KOPT-K1 (cell line): ENCODE data around the gene LCP1.

Source experiments
- H3K27ac ChIP-seq: fragments of 200-600 bp; sonication (generic); 2 replicates; pipeline ENCODE4 v1.5.1; 2016; ENCODE audit warnings: antibody characterized with exemption, mild to moderate bottlenecking, low read depth, low read length; ENCODE audit not compliant: poor library complexity, severe bottlenecking
- H3K36me3 ChIP-seq: fragments of 200-600 bp; sonication (generic); 2 replicates; pipeline ENCODE4 v1.5.1; 2017; ENCODE audit warnings: antibody characterized with exemption, mild to moderate bottlenecking, low read length, moderate library complexity; ENCODE audit not compliant: insufficient read depth
- H3K9me3 ChIP-seq: fragments of 200-600 bp; sonication (generic); 2 replicates; pipeline ENCODE4 v1.5.1; 2017; ENCODE audit warnings: antibody characterized with exemption, low read length, mild to moderate bottlenecking; ENCODE audit not compliant: insufficient read depth, poor library complexity, severe bottlenecking

The LCP1 gene

DNA sequence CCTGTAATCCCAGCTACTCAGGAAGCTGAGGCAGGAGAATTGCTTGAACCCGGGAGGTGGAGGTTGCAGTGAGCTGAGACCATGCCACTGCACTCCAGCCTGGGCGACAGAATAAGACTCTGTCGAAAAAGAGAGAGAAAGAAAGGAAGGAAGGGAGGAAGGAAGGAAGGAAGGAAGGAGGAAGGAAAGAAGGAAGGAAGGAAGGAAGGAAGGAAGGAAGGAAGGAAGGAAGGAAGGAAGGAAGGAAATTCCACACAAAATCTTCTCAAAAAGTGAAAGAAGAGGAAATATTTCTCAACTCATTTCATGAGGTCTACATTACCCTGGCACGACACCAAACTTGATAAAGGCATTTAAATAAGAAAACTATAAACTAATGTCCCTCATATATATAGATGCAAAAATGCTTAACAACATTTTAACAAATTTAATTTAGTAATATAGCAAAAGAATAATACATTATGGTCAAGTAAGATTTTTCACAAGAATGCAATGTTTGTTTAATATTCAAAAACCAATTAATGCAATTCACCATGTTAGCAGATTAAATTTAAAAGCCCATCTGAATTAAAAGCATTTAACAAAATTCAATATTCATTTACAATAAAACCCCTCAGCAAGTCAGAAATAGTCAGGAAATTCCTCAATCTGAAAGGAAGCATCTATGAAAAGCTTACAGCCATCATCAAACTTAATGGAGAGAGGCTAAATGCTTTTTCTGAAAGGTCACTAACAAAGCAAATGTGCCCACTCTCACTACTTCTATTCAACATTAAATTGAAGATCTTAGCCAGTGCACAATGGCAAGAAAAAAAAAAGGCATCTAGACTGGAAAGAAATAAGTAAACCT is 65.1 kb downstream of the LCP1 start:
- Histone ChIP-seq H3K27ac (no peak overlapping the region), H3K36me3 (no peaks in the 10 kb centered on the region), H3K9me3 (no peaks in the 10 kb centered on the region)

DNA sequence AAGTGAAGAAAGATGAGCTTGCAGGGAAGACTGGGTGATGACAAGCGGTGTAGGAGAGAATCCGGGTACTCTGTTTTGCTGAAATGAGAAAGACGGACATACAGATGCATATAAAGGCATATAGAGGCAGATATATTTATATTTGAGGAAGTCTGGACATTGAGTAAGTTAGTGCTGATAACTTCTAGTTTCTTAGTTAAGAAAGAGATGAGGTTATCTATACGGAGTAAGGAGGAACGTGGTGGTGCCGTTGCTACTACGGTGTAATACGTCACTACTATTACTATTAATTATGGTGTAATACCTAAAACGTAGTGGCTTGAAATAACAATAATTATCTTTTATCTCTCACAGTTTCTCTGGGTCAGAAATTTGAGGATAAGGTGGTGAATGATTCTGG is 67.4 kb downstream of the LCP1 start:
- no peaks in the 10 kb centered on the region for H3K9me3 ChIP-seq
- no peaks in the 10 kb centered on the region for H3K36me3 ChIP-seq
- H3K27ac ChIP-seq, result no peak overlapping the region

DNA sequence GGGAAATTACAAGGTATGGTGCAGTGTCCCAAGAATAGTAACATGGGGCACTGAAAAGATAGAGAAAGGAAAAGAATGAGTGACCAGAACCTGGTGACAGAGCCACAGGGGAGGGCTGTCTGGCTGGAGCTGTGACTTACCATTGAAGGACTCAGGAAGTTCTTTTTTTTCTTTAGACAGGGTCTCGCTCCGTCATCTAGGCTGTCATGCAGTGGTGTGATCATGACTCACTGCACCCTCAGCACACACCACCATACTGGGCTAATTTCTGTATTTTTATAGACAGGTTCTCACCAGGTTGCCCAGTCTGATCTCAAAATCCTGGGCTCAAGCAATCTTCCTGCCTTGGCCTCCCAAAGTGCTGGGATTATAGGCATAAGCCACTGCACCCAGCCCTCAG is 68.4 kb downstream of the LCP1 start:
- Histone ChIP-seq H3K27ac (no peak overlapping the region), H3K9me3 (no peaks in the 10 kb centered on the region), H3K36me3 (no peaks in the 10 kb centered on the region)

DNA sequence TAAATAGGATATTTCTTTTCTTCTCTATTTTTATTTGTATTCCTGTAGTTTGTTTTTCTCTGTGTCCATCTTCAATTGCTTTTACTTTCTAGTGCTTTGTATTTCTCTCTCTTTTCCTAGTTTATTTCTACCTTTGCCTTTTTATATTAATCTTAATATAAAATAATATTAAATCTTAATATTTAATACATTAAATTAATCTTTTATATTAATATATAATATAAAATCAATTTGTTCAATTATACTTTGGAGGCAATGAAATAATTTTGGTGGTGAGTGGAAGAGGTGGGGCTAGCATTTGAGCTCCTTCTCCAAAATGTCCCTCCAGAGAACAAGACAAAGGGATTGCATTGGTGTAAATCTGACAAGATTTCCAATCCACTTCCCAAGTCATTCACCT is 70.8 kb downstream of the LCP1 start:
- Histone ChIP-seq H3K9me3 (no peaks in the 10 kb centered on the region), H3K27ac (no peak overlapping the region)

DNA sequence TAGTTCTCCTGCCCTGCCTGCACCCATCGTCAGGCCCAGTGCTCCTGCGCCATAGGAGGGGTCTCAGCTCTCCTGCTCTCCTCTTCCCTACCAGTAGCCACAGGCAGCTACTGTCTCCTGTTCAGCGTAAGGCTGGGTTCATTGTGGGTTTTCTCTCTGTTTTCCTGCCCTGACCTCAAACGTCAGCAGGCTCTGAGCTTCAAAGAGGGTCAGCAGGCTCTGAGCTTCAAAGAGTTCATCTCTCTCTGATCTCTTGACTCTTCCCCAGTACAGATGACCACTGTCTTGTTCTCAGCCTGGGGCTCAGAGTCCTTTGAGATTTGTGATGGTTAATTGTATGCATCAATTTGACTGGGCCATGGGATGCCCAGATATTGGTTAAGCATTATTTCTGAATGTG is 72.5 kb downstream of the LCP1 start:
- Histone ChIP-seq H3K9me3 (no peaks in the 10 kb centered on the region), H3K27ac (no peak overlapping the region), H3K36me3 (no peaks in the 10 kb centered on the region)

More for the DNA sequence above, 70.8 kb downstream of the LCP1 start:
- H3K36me3 ChIP-seq, result no peaks in the 10 kb centered on the region

DNA sequence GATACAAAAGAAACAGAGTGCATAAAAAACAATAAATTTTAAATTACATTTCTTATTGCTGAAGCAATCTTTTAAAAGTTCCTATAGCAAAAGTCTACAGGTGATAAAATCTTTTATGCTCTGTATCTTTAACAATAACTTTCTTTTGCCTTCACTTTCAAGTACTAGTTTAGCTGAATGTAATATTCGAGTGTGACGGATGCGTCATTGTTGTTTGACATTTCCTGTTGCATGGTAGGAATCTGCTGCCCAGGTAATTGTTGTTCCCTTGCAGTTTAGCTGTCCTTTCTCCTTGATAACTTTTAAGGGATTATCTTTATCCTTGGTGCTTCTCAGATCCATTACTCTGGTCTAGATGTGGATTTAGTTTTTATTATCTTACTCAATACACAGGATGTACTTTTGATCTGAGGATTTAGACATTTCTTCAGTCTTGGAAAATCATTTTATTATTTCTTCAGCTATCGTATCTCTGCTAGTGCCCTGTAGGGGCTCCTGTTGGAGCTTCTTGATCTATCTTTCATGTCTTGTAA is 75.1 kb downstream of the LCP1 start:
- no peak overlapping the region for H3K27ac ChIP-seq
- no peaks in the 10 kb centered on the region for H3K9me3 ChIP-seq
- H3K36me3 ChIP-seq, result no peaks in the 10 kb centered on the region

DNA sequence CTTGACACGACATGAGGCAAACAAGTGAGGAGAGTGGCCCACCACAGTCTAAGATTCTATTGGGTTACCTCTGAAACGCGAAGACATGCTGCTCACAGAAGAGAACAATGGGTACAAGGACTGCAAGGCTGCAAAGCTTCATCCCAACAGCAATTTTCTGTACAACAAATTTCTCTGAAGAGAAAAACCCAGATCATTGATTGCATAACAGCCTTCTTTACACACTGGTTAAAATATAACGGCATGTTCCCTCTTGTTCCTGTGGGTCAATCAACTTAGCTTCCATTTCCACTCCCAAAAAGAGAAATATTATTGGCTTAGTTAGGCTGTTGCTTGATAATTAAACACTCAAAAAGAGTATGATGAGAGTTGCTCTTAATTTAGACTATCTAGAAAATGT is 77.1 kb downstream of the LCP1 start, which contains the start of gene CPB2:
Gene CPB2 (minus strand): TSS at position 166 of the 400 bp plus-strand sequence. CDS start 24 bp downstream, at position 142.
- Histone ChIP-seq H3K36me3 (no peaks in the 10 kb centered on the region), H3K27ac (no peak within 1 kb of the TSS), H3K9me3 (no peaks in the 10 kb centered on the region)

DNA sequence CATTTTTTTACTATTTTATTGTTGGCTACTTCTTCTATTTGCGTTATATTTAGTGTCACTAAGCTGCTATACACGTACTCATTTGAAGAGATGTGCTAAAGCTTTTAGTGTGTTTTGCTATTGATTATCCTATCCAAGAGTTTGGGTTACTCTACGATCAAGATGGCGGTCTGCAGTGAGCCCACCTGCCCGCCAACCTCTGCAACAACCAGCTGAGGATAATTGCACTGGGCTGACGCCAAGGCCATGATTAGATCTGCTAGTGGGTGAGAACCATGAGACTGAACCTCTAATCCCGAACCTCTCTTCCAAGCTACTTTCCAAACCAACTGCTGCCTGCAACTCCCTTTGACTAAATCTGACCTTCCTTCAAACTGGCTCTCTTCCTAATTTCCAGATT is 78.9 kb downstream of the LCP1 start:
- no peaks in the 10 kb centered on the region for H3K9me3 ChIP-seq
- no peaks in the 10 kb centered on the region for H3K36me3 ChIP-seq
- no peak overlapping the region for H3K27ac ChIP-seq

DNA sequence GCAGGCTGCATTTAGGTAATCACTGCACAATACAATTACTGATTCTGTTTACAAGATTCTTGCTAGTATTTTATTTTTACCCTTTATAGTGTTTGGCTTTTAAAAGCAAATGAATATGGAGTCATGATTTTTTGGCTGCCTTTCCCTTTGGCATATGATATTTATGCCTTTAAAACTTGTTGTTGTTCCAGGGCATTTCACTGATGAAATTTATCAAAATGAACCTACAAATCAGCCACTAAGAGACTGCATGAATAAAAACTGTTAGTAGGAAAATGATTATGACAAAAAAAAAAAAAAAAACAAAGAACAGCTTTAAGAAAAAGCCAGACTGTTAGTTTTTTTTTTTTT is 79.7 kb downstream of the LCP1 start:
- H3K36me3 ChIP-seq, result no peaks in the 10 kb centered on the region
- no peak overlapping the region for H3K27ac ChIP-seq
- no peaks in the 10 kb centered on the region for H3K9me3 ChIP-seq

DNA sequence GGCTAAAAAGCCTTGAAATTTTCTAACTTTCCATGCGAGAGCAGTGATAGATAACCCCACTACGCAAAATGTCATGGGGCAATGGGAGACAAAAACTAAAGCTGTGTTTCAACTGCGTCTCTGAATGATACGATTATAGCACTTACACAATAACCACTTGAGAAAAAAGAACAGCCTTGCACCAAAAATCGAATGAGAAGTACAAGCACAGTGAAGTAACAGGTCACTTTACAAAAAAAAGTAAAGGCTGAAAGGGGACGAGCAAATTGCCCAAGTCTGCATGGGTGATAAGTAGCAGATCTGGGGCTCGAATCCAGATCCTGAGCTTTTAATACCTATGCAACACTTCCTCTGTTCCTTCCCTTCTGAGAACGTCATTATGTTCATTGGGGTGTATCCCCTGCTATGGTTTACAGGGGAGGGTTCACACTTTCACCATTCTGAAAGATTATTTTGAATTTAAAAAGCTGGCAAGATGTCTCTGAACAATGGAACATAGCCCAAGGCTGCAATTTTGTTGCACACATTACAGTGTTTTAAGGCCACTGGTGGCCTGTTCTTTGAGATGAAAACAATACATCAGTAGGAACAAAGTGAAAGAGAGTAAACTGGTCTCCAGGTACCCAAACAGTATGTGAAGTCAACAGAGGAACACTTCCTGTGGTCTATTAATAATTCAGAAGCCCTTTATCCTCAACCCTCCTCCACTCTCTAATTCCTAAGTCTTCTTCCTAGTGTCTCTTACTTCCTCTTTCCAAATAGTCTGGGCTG is 80.3 kb downstream of the LCP1 start:
- no peaks in the 10 kb centered on the region for H3K36me3 ChIP-seq
- no peak overlapping the region for H3K27ac ChIP-seq
- no peaks in the 10 kb centered on the region for H3K9me3 ChIP-seq

DNA sequence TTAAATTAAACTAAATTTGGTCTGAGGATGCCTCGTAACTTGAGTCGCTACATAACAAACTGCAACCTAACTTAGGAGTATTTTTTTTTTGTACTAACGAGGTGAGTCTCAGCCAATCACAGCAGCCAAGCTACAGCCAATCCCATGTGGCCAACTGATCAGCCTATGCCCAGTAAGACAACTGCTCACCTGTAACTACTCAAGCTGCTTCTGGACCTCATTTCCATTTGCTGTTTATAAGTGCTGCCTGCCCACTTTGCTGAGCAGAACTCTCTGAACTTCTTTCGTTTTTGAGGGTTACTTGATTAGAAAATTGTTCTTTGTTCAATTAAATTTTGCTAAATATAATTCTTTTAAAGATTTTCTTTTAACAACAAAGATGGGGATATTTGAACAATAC is 81.0 kb downstream of the LCP1 start:
- Histone ChIP-seq H3K27ac (no peak overlapping the region), H3K9me3 (no peaks in the 10 kb centered on the region), H3K36me3 (no peaks in the 10 kb centered on the region)

DNA sequence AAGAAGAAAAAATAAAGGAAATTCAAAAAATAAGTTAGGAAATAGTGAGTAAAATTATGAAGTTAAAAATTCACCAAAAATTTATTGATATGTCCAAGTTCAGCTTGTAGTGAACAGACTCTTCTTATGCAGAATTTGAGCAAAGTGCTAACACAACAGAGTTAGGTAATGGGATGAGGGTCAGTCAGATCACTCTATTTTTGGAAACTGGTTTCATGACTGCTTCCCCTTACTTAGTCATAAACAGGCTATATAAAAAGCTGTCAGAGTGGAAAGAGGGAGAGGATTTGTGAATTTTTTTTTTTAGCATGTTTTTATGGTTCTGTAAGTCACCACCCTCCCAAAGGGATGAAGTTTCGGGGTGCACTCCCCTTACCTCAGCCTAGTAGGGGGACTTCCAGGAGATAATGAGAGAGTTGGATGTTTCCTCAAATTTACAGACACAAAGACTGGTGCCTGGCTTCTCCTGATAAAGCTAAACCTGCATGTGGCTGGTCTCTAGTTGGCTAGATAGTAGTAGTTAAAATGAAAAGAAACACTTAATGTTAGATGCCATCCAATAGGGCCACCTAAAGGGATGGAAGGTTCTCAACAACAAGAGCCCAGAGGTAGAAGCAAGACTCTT is 81.7 kb downstream of the LCP1 start:
- Histone ChIP-seq H3K9me3 (no peaks in the 10 kb centered on the region), H3K27ac (no peak overlapping the region)

DNA sequence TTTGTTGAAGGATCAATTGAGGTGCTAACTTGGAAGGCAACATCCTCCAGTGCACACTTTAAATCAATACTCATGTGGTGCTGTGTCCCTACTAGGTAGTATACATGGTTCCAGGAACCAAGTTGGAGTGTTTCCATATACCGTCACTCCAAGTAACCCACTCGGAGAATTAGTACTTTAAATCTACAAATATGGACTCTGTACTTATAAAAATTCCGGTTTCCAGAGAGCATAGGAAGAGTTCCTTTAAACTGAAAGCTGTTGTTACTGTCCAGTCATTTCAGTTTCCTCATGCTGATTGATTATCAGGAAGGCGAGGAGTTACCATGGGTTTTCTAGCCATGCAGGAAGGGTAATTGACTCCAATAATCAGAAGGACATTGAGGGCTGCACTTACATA is 84.3 kb downstream of the LCP1 start:
- Histone ChIP-seq H3K27ac (no peak overlapping the region), H3K9me3 (no peaks in the 10 kb centered on the region), H3K36me3 (no peaks in the 10 kb centered on the region)

More for the DNA sequence above, 81.7 kb downstream of the LCP1 start:
- H3K36me3 ChIP-seq, result no peaks in the 10 kb centered on the region

DNA sequence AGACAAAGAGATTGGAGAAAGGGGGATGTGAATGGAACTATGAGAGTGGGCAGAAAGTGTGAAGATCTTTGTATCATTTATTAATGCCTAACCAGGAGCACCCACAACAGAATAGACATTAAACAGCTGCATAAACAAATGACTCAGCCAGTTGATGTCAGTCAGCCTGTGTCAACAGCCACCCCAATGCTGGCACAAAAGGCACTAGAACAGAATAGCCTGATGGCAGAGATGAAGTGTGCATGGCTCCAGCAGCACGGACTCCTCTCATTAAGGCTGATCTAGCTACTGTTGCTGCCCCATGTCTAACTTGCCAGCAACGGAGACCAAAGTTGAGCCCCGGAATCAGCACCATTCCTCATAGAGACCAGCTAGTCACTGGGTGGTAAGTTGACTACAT is 85.0 kb downstream of the LCP1 start:
- no peaks in the 10 kb centered on the region for H3K36me3 ChIP-seq
- H3K27ac ChIP-seq, result no peak overlapping the region
- no peaks in the 10 kb centered on the region for H3K9me3 ChIP-seq

DNA sequence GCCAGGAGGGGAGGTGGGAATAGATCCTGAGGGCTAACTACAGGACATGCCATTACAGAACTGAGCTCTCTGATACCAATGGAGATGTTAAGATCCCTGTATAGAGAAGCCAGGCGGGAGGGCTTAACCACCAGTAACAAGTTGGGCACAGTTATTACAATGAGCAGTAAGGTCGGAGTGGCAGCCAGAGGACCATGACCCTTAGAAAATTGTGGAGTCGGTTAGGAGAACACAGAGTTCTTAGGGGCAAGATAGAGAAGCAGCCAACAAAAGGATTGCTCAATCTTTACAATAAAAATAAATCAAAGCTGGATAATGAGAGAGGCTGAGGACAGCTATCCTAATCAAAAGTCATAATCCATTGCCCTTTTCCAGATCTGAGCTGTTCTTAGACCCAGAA is 87.5 kb downstream of the LCP1 start:
- no peaks in the 10 kb centered on the region for H3K9me3 ChIP-seq
- H3K36me3 ChIP-seq, result no peaks in the 10 kb centered on the region
- no peak overlapping the region for H3K27ac ChIP-seq
